ENCODE results near the gene RALGDS.
"Not testable (repeated sequence)": the region's sequence is repeated elsewhere in the genome, so short reads cannot be mapped to it uniquely, and the experiment has no call there.

- TF ChIP-seq EZH2 (IDR thresholded peaks at IDR 0.05; ENCODE audit: borderline replicate concordance, low read depth, low read length, poor library complexity, severe bottlenecking): not testable (repeated sequence)
- TF ChIP-seq, protein P1, sequence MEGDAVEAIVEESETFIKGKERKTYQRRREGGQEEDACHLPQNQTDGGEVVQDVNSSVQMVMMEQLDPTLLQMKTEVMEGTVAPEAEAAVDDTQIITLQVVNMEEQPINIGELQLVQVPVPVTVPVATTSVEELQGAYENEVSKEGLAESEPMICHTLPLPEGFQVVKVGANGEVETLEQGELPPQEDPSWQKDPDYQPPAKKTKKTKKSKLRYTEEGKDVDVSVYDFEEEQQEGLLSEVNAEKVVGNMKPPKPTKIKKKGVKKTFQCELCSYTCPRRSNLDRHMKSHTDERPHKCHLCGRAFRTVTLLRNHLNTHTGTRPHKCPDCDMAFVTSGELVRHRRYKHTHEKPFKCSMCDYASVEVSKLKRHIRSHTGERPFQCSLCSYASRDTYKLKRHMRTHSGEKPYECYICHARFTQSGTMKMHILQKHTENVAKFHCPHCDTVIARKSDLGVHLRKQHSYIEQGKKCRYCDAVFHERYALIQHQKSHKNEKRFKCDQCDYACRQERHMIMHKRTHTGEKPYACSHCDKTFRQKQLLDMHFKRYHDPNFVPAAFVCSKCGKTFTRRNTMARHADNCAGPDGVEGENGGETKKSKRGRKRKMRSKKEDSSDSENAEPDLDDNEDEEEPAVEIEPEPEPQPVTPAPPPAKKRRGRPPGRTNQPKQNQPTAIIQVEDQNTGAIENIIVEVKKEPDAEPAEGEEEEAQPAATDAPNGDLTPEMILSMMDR (conservative IDR thresholded peaks at IDR 0.05; ENCODE audit: low read depth, low read length): not testable (repeated sequence)
Observed at GRCh38 chr9:133094351-133094750, 26.7 kb downstream of the RALGDS start.

All from A673 (cell line).